Measurements from ENCODE around the gene VEZT. TPM values are rescaled to one million over a fixed set of nuclear protein-coding genes. Genes with fewer than 3 reads are reported as not detected.
"Not testable (repeated sequence)": the region's sequence is repeated elsewhere in the genome, so short reads cannot be mapped to it uniquely, and the experiment has no call there.

VEZT gene
- polyA plus RNA-seq, 3 donors, result 65.9 to 79.3 (median 74.6) TPM

DNA sequence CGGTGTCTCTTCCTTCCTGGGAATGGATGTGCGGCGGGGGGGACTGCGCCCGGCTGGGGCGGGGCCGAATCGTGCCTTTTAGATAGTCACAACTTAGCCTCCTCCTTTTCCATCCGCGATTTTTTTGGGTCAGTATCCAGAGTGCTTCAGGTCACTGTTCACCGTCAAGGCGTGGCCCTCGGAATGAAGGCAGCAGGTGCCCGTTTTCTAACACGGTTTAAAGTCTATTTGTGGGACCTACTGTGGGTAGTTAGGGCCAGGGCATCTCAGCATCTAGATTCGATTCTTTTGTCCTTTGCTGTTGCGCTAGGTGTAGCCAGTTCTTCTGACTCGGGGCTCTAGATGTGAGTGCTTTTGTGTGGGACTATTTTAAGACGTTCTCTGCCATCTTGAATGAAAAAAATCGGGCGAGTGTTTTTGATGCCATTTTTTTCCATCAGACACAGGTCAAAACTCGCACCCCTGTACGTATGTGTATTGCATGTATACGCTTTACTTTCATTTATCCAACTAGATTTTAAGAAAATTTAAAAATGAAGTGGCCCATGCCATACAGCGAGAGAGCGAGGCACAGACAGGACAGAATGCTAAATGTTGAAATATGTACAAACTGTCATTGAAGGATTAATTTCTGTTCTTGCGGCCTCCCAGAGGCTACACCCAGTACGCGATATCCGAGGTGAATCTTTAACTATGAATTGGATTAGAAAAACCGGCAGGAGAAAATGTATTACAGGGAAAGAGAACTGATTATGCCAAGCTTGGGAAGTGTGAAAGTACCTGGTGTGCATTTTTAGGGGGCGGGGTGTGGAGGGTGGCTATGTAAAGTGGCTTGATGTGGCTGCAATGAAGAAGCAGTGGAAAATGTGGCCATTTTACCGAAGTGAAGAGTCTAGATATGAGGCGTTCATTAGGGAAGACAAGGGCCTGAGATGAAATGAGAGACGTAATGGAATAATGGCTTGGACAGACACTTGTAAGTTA is 835 bp downstream of the VEZT start:
- peak; percentile 55 for DNase-seq

DNA sequence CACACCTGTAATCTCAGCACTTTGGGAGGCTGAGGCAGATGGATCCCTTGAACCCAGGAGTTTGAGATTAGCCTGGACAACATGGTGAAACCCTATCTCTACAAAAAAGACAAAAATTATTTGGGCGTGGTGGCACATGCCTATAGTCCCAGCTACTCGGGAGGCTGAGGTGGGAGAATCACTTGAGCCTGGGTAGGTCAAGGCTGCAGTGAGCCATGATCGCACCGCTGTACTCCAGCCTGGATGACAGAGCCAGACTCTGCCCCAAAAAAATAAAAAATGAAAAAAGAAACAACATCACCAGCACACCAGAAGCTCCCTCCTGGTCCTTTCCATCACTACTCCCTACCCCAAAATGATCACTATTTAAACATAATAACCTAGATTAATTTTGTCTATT is 2.6 kb downstream of the VEZT start:
- no peak for DNase-seq

DNA sequence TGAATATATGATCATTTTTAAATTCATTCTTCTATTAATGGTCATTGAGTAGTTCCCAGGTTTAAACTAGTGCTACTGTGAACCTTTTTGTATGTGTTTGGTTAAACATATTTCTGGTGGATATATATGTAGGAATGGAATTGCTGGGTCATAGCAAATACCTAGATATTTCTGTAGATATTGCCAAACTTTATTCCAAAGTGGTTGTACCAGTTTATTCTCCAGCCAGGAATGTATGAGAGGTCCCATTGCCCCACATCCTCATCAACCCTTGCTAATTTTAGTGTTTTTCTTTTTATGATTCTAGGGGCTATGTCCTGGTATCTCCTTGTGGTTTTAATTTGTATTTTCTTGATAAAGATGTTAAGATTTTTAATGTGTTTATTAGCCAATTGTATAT is 3.1 kb downstream of the VEZT start:
- no peak for DNase-seq

GRCh38 chr12:95224202-95225170 is 6.9 kb downstream of the VEZT start:
- DNase-seq, result no peak

GRCh38 chr12:95225645-95226212 is 8.1 kb downstream of the VEZT start:
- no peak for DNase-seq

DNA sequence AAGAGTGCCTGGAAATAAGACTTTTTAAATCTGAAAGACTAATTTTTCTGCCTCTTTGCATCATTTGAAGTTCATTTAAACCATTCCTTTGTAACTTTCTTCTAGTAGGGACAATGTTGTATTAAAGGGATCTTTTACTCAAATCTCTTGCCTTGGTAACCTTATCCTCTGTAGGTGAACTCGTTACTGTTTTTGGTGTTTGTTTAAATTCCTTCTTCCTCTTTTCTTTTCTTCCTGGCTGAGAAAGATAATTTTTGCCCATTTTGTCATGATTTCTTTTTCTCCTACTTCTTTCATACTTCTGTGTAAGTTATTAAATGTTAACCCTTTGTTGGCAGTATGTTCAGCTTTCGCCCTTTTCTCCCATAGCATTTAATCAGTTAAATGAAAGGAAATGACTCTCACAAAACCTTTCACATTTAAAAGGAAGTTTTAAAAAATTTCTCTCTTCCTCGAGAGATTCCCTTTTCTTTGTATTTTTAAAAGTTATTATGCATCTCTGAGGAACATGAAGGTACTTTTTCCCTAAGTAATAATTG is 10.3 kb downstream of the VEZT start:
- no peak for DNase-seq

DNA sequence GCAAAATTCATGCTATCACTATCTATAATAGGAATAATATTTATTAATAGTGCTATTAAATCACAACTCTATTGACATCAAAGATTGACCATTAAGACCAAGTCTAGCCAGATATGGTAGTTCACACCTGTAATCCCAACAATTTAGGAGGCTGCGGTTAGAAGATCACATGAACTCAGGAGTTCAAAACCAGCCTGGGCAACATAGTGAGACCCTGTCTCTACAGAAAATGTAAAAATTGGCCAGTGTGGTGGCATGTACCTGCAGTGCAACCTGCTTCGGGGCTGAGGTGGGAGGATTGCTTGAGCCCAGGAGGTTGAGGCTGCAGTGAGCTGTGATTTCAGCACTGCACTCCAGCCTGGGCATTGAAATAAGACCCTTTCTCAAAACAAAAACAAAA is 11.0 kb downstream of the VEZT start:
- no peak for DNase-seq

GRCh38 chr12:95229636-95230035 is 12.0 kb downstream of the VEZT start:
- no peak for DNase-seq

DNA sequence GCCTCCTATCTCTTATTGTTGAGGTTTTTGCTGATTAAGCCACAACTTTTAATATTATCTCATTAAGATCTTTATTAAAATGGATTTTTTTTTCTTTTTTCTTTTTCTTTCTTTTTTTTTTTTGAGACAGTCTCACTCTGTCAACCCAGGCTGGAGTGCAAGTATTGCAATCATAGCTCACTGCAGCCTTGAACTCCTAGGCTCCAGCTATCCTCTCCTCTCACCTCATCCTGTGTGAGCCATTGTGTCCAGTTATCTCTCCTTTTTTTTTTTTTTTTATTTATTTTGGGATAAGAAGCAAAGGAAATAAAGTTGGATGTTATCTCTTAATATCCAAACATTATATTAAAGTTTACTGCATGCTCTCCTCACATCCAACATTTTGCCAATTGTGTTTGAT is 12.7 kb downstream of the VEZT start:
- DNase-seq, result no peak

GRCh38 chr12:95231190-95231589 is 13.6 kb downstream of the VEZT start:
- no peak for DNase-seq

- not testable (repeated sequence) for DNase-seq
Observed at GRCh38 chr12:95234187-95234586, 16.6 kb downstream of the VEZT start.

DNA sequence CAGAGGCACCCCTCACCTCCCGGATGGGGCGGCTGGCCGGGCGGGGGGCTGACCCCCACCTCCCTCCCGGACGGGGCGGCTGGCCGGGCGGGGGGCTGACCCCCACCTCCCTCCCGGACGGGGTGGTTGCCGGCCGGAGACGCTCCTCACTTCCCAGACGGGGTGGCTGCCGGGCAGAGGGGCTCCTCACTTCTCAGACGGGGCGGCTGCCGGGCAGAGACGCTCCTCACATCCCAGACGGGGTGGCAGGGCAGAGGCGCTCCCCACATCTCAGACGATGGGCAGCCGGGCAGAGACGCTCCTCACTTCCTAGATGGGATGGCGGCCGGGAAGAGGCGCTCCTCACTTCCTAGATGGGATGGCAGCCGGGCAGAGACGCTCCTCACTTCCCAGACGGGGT is 18.0 kb downstream of the VEZT start:
- not testable (repeated sequence) for DNase-seq

- no peak for DNase-seq
Observed at GRCh38 chr12:95237315-95237714, 19.7 kb downstream of the VEZT start.

GRCh38 chr12:95238150-95238549 is 20.5 kb downstream of the VEZT start:
- no peak for DNase-seq

- DNase-seq, result no peak
Observed at GRCh38 chr12:95239216-95239615, 21.6 kb downstream of the VEZT start.

DNA sequence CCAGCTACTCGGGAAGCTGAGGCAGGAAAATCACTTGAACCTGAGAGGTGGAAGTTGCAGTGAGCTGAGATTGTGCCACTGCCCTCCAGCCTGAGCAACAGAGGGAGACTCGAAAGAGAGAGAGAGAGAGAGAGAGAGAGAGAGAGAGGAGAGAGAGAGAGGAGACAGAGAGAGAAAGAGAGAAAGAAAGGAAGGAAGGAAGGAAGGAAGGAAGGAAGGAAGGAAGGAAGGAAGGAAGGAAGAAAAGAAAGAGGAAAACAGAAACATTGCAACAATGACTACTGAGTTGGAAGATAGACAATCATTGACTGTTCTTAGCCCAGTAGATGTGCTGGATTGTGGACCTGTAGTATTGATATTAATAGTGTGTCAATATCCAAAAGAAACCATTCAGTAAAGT is 22.2 kb downstream of the VEZT start:
- not testable (repeated sequence) for DNase-seq

- DNase-seq, result no peak
Observed at GRCh38 chr12:95240556-95240955, 22.9 kb downstream of the VEZT start.

- not testable (repeated sequence) for DNase-seq
Observed at GRCh38 chr12:95241138-95241537, 23.5 kb downstream of the VEZT start.

DNA sequence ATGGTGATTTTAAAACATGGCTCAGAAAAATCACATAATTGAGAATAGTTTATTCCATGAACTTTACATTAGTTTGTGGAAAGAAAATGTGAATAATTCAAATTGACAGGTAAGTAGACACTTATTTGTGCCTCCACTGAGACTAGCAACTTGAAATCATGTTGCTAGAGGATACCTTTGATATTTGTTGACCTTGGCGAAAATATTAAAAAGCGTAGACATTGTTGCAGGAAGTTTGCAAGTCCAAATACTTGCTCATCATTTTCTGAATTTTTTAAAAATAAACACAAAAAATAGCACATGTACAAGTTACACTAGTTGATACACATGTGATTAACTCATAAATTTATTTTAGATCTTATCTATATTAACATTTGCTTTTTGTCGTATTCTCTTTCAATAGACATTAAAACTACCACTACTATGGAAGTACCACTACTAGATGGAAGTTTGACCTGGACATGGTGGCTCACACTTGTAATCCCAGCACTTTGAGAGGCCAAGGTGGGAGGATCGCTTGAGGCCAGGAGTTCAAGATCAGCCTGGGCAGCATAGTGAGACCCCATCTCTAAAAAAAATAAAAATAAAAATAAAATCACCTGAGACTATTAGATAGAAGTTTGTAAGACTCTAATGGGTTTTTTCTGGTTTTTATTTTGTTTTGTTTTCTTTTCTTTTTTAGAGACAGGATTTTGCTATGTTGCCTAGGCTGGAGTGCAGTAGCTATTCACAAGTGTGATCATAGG is 24.3 kb downstream of the VEZT start:
- no peak for DNase-seq

- no peak for DNase-seq
Observed at GRCh38 chr12:95243497-95244183, 26.0 kb downstream of the VEZT start.
